HG02970 (cell line): ENCODE data around the gene TMEM178B.

ENCODE experiments used
- ATAC-seq: cut with Tn5 transposase; IDR thresholded peaks from one replicate; pipeline ENCODE4 v1.9.1; 2021; ENCODE audit warnings: mild to moderate bottlenecking, moderate library complexity, moderate number of reproducible peaks; ENCODE audit not compliant: unreplicated experiment, low FRiP score

TMEM178B gene

DNA sequence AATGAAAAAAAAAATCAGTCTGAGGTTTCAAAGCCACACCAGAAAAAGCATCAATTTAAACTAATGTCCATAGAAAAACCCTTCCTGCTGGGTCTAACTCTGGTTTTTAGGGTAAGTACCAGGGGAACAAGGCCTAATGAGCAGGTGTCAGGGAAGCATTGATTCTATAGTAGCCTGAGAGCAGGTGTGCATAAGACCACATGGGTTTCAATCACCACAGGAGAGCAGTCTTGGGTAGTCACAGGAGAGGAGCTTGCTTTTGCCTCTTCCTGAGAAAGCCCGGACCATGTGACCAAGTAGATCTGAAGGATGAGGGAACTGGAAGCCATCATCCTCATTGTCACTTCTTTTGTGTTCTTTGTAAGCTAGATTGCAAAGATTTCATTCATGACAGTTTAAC, 411.0 kb downstream of the TMEM178B start:
- ATAC-seq = no peak

DNA sequence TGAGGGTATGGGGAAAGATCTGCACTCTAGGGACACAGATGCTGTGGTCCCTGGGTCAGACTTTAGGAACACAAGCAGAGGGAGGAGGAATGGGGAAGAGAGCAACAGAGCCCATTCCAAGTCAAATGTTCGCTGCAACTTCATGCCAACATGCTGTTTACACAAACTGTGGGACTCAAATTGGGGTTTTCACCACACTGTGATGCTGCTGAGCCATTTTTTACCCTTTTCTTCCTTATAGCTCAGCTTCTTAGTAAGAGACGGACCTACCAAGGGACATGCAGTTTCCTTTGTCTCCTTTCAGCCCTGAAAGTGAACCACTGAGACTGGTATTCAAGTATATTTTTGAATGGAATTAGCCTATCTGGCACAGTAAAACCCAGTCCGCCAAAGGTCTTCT, 413.1 kb downstream of the TMEM178B start:
- no peak for ATAC-seq

DNA sequence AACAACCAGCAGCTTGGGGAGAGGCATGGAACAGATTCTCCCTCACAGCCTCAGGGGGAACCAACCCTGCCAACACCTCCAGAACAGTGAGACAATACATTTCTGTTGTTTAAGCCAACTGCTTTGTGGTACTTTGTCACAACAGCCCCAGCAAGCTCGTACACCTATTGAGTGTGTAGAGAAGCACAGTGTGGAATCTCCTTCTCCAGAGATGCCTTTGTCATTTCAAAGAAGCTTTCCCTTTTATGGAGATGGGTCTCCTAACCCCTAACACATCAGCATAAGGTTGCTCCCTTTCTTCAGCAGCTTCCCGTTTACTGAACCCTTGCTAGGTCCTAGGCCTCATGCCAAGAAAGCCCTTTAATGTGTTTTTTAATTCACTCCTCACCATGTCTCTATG, 416.6 kb downstream of the TMEM178B start:
- ATAC-seq = no peak

DNA sequence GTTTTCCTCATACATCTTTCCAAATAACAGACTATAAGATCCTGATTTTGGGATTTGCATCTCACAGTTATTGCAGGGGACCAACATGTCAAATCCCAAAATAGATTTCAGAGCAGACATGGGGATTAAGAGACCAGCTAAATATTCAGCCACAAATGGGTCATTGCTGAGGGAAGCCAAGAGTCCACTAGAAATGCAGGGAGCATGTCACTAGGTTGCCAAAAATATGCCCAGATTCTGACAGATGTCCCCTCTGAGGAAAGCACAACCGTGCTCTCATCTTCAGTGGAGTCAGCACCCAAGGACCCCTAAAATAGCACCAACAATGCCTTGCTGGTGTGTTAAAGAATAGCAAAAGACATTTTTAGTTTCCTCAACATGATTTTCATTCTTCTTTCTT, 421.2 kb downstream of the TMEM178B start:
- ATAC-seq = no peak

DNA sequence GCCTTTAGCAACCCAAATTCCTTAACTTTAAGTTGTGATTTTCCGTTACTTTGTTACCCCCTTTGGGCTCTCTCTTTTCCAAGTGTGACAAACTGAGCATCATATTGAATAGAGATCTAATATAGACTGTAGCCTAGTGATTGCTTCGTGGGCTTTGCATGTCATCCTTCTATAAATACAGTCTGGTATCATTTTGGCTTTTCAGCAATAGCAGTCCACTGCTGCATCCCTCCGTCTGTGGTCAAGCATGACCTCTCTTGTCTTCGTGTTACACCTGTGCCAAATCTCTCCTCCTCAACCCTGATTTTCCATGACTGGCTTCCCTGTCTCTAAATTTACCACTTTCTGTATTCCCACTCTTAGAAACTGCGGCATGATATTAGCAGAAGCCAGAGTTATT, 423.5 kb downstream of the TMEM178B start:
- no peak for ATAC-seq

DNA sequence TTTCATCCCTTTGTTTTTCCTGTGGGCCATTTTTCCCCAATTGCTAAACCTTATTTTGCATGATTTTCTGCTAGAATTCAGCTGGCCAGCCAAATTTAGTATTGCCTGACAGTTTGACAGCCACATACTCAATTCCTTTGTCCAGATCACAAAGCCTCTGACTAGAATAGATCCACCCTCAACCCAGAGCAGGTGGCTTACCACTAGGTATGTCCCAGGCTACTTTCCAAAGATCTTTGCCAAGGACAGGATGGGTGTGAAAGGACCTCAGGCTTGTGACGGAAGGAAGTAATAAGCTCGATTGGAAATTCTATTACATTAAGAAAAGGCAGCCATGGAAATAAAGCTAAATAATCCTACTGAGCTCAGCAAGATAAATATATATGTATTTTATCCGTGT, 426.7 kb downstream of the TMEM178B start:
- ATAC-seq = no peak

DNA sequence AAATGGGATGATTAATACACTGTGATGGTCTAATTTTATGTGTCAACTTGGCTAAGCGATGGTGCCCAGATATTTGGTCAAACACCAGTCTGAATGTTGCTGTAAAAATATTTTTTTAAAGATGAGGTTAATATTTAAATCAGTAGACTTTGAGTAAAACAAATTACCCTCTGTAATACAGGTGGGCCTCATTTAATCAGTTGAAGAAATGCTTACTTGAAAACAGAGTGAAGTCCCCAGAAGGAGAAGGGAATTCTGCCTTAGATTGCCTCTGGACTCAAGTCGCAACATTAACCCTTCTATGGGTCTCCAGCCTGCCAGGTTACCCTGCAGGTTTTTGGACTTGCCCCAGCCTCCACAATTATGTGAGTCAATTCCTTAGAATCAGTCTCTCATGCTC, 427.6 kb downstream of the TMEM178B start:
- ATAC-seq = no peak

DNA sequence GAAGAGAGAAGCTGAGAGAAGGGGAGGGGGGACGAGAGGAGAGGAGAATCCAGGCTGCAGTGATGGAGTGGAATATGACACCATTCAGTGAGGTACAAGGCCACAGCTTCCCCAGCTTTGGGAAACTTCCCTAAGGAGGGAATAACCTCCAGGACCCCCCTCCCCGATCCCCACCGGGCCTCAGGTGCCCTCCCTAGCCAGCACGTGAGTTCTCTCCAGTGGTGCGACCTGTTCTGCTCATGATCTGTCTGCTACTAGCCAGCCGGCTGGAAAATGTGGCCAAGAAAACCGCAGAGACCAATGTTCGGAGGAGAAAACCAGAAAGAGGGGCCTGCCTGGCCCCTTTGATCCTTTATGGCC, 437.4 kb downstream of the TMEM178B start:
- no peak for ATAC-seq

DNA sequence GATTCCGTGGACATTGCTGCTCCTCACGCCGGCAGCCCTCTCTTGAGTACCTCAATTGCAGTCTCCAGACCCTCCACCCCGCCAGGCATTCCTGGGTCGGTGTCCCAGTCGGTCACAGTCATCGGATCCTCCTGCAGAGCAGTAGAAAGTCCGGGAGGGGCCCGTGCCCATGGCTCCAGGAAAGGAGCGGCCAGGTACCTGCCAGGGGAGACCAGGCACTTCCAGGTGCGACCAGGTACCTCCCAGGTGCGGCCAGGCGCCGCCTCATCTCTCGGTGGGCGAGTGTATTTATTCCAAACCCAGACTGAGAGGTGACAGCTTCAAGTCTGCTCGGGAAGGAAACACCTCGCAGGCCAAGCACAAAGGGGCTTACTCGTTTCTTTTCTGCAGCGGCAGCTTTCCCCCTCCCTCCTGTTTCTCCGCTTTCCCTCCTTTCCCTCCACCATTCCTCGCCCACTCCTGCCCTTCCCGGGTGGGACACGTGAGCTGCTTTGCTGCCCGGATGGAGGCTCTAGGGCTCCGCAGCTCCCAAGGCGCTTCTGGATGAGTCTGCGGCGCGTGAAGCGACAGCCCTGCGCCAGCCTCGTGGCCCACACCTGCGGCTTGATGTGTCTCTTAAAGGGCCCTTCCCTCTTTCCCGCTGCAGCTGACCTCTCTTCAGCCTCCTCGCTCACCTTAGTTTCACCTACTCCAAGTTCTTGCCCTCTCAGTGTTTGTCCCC, 438.0 kb downstream of the TMEM178B start:
- ATAC-seq = no peak

DNA sequence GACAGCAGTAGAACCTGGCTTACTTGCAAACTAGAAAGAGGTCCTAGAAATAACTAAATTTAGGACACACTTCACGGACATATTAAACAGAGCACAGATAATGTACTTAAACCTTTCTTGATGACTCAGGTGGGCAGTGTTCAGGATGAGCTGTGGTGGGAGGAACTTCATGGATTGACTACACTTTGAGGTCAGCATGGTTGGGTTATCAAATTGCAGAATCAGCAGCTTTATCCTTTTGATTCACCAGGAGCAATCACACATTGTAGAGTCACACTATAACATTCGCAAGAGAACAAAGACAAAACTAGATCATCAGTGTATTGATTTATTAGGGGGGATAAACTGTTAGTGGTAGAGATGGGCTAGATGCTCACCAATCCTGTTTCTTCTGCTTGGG, 438.7 kb downstream of the TMEM178B start:
- no peak for ATAC-seq

DNA sequence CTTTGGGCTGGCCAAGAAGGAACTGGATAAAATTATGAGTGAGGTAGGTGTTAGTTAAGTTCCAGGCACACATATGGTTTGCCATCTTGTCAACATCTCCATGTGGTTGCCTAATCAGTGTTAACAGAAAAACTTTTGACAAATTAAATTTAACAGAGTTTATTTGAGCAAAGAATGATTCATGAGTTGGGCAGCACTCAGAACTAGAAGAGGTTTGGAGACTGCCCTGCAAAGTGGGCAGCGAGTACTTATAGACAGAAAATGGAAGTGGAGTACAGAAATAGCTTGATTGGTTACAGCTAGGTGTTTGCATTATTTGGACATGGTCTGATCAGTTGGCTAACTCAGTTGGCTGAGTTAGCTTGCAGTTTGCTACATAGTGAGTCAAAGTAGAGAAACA, 439.9 kb downstream of the TMEM178B start:
- no peak for ATAC-seq

DNA sequence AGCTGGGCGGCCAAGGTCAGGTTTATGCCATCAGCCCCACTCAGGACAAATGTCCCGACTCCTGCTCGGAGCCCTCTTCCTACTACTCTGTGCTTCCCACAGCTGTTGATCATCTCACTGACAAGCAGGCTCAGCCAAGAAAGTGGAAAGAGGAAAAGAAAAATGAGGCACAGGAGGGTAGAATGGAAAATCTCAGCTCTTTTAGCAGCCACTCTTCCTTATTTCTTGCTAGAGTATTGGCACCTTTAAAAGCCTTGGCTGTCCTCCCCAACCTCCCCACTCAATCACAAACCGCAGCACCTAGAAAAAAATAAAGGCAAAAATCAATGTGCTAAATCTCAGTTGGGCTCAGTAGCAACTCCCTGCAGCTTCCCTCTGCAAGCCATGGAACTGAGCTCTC, 442.1 kb downstream of the TMEM178B start:
- ATAC-seq = no peak

DNA sequence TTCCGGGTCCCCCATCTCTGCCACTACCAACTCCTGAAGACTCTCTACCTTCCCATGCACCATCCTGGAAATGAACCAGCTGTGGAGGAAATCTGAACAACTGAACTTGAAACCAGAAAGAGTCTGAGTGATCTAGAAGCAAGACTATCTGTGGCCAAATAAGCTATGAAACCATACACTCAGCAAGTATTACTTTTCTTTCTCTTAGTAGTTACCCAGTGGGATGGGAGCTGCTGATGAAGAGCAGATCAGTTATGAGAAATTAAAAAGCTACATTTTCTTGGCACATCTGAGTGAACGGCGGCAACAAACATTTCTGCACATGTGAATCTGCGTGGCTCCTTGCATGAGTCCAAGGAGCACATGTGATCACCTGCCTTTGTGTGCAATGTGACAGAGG, 445.8 kb downstream of the TMEM178B start:
- no peak for ATAC-seq

DNA sequence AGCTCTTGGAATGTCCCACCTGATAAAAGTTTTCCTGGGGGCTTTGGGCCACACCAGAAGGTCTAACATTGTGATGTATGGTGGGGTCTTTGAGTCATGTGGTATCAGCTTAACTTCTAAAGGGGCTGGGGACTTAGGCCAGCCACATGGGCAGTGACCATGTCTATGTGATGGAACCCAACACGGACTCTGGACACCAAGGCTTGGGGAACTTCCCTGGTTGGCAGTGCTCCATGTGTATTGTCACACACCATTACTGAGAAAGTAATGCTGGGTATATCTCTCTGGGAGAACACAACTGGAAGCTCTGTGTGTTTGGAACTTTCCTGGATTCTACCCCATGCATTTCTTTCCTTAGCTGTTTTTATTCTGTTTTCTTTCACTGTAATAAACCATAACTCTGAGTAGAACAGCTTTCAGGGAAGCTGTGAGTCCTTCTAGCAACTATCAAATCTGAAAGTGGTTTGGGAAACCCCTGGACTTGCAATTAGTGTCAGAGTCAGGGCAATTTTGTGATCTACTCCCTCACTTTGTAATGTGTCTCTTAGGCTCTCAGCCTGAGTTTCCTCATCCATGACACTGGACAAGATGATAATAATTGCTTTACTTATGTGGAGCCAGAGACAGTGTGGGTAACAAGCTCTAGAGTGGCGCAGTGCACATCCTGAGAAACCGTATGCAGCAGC, 448.9 kb downstream of the TMEM178B start:
- no peak for ATAC-seq

DNA sequence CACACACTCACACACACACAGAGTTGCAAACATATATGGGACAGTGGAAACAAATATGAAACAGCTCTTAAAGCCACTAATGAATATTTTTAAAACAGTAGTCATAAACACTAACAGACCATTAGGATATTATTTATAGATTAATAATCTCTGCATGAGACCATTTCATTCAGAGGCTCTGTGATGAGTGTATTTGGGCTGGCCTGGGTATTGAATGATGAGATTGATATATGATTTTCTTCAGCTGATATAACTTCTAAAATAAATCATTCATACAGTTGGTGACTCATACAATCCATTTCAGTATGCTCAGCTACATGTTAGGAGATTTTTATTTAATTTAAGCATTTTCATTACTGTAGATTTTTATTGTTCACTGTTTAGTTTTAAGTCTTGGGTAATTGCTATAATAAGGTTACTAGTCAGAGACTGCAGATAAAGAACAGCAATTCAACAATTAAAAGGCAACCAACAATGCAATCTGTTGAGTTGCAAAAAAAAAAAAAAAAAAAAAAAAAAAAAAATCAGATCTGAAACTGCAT, 452.2 kb downstream of the TMEM178B start:
- no peak for ATAC-seq

DNA sequence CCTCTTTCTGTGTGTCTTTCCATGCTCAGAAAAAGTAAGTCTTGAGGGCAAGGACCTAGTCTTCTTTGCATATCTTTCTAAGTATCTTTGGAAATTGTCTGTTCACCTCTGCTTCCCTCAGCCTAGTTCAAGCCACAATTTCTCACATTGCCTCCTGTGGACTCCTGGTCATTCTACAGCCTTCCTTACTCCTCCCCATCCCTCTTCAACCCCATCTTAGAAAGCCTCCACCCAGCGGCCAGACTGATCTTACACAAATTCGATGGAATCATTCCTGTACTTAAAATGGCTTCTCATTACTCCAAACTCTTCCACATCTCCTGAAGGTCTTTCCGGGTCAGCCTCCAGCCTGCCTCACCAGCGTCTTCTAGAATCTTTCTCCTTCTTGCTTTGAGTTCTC, 453.2 kb downstream of the TMEM178B start:
- ATAC-seq = no peak

DNA sequence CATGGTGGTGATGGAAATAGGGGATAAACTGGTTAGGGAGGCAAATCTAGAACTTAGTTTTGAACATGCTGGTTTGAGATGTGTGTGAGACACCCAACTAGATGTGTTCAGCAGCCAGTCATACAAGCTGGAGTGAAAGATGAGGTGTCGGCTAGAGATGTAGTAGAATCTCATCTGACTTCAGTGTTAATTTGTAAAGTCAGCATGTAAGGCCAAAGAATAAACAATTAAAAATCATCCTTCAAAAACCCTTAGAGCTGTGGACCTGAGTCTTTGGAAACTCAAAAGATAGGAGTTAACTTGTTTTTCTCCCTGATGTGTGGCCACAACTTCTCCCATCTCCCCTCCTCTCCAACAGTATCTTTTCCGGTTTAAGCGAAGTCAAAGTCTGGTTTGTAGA, 454.5 kb downstream of the TMEM178B start:
- no peak for ATAC-seq
